Measurements from ENCODE around the gene CSAD.

DNA sequence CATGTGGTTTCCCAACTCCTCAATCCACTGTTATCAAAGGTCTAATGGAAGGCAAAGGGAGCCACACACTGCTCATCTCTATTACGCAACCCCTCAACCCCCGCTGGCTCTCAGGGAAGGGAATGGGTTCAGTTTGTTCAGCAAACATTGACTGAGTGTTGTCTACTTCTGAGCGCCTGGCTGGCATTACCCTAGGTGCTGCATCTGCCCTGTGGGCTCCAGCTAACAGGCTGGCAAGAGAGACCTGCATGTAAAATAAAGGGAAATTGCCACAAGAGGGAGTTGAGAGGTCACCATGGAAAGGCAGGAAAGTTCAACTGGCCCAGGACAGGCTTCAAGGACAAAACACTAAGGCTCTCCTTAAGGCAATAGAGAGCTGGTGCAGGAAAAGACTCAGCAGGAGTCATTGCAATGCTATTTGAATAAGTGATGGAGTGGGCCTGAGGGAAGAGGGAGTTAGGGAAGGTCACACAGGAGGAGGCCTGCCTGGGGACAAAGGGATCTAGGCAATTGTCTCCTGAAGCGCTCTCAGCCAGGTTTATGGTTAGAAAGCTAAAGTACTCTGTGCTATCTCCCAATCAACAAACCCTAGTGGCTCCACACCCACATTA, 5.7 kb downstream of the CSAD start:
- TF ChIP-seq SP1 (IDR thresholded peaks at IDR 0.05) = no peak
- no peak for TF ChIP-seq BHLHE40 (IDR thresholded peaks at IDR 0.05; ENCODE audit: borderline replicate concordance)

Data from HEK293T (cell line).